ENCODE measurements around the gene DDX41.
"Not testable (repeated sequence)": the region's sequence is repeated elsewhere in the genome, so short reads cannot be mapped to it uniquely, and the experiment has no call there.

Gene DDX41

GRCh38 chr5:177490311-177490991, 26.3 kb downstream of the DDX41 start:
- no peak overlapping the region for H3K4me3 ChIP-seq
- no peak overlapping the region for H3K27ac ChIP-seq

- Histone ChIP-seq H3K27ac (no peak overlapping the region), H3K4me3 (no peak overlapping the region)
These were observed 27.5 kb downstream of the DDX41 start for GRCh38 chr5:177489119-177489716.

GRCh38 chr5:177487975-177488374, 28.8 kb downstream of the DDX41 start:
- Histone ChIP-seq H3K4me3 (no peak overlapping the region), H3K27ac (no peak overlapping the region)

GRCh38 chr5:177487144-177487543, 29.6 kb downstream of the DDX41 start:
- Histone ChIP-seq H3K27ac (no peak overlapping the region), H3K4me3 (no peak overlapping the region)

- H3K27ac ChIP-seq, result no peak overlapping the region
- H3K4me3 ChIP-seq, result no peak overlapping the region
These were observed 30.5 kb downstream of the DDX41 start for GRCh38 chr5:177486256-177486655.

GRCh38 chr5:177485753-177486152, 31.0 kb downstream of the DDX41 start:
- H3K4me3 ChIP-seq, H3K27ac ChIP-seq: not testable (repeated sequence)

- Histone ChIP-seq H3K27ac (no peak overlapping the region), H3K4me3 (no peak overlapping the region)
These were observed 31.7 kb downstream of the DDX41 start for GRCh38 chr5:177484902-177485549.

GRCh38 chr5:177483994-177484901, 32.5 kb downstream of the DDX41 start:
- Histone ChIP-seq H3K4me3 (no peak overlapping the region), H3K27ac (no peak overlapping the region)

- no peak overlapping the region for H3K4me3 ChIP-seq
- H3K27ac ChIP-seq, result no peak overlapping the region
These were observed 33.7 kb downstream of the DDX41 start for GRCh38 chr5:177483042-177483441.

GRCh38 chr5:177482359-177482795, 34.4 kb downstream of the DDX41 start:
- H3K4me3 ChIP-seq, result no peak overlapping the region
- H3K27ac ChIP-seq, result no peak overlapping the region

GRCh38 chr5:177479774-177480173, 37.0 kb downstream of the DDX41 start:
- Histone ChIP-seq H3K27ac (peak overlapping the region in 10 of 21 experiments; percentile 1 to 58 (median 40)), H3K4me3 (no peak overlapping the region)

- Histone ChIP-seq H3K27ac (peak overlapping the region in 11 of 21 experiments; percentile 1 to 62 (median 47)), H3K4me3 (no peak overlapping the region)
These were observed 37.8 kb downstream of the DDX41 start for GRCh38 chr5:177478711-177479646.

GRCh38 chr5:177477701-177478477, 38.9 kb downstream of the DDX41 start:
- H3K4me3 ChIP-seq, result no peak overlapping the region
- peak overlapping the region in 5 of 21 experiments; percentile 3 to 57 (median 47) for H3K27ac ChIP-seq

- Histone ChIP-seq H3K4me3 (no peak overlapping the region), H3K27ac (no peak overlapping the region)
These were observed 40.1 kb downstream of the DDX41 start for GRCh38 chr5:177476531-177477233.

- Histone ChIP-seq H3K27ac (no peak overlapping the region), H3K4me3 (no peak overlapping the region)
These were observed 41.0 kb downstream of the DDX41 start for GRCh38 chr5:177475563-177476427.

- Histone ChIP-seq H3K4me3 (no peak overlapping the region), H3K27ac (peak overlapping the region in 1 of 21 experiments; percentile 9)
These were observed 41.8 kb downstream of the DDX41 start for GRCh38 chr5:177474846-177475562.
